Measurements from ENCODE around the gene PRTFDC1. TPM values are rescaled to one million over a fixed set of nuclear protein-coding genes. Genes with fewer than 3 reads are reported as not detected.

PRTFDC1 gene
- polyA plus RNA-seq, 1 donor (not counting 4 experiments of a cell fraction or from before 2014, with no cell fraction given), result 2.2 TPM

DNA sequence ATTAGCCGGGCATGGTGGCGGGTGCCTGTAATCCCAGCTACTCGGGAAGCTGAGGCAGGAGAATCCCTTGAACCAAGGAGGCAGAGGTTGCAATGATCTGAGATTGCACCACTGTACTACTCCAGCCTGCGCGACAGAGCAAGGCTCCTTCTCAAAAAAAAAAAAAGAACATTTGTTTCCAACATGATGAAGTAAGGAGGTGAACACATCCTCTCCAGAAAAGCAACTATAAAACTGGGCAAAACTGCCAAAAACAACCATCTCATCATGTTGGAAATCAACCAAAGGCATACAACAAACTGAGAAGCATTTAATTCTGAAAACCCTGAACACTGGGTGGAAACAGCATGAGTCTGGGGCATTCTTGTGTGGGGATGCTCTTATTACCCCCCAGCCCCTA, 14.3 kb downstream of the PRTFDC1 start:
- Histone ChIP-seq H3K4me2 (ENCODE audit: control insufficient read depth, extremely low read depth, insufficient read depth, low read depth, low read length) (no peak overlapping the region), H3K27me3 (ENCODE audit: control insufficient read depth, extremely low read depth, insufficient read depth, low read length) (no peaks in the 10 kb centered on the region), H2AFZ (ENCODE audit: control insufficient read depth, low read length) (no peak overlapping the region), H3K4me1 (ENCODE audit: control insufficient read depth, extremely low read depth, insufficient read depth, low read length) (no peaks in the 10 kb centered on the region), H3K79me2 (ENCODE audit: control insufficient read depth, insufficient read depth, low read length) (no peaks in the 10 kb centered on the region), H3K36me3 (ENCODE audit: control insufficient read depth in 2 of 2, extremely low read depth in 1 of 2, insufficient read depth in 2 of 2, low read length in 2 of 2) (no peaks in the 10 kb centered on the region), H3K4me3 (ENCODE audit: control insufficient read depth in 2 of 3, extremely low read depth in 1 of 3, insufficient read depth in 2 of 3, low read depth in 1 of 3, low read length in 3 of 3) (no peak overlapping the region), H4K20me1 (ENCODE audit: control insufficient read depth, extremely low read depth, insufficient read depth, low read length) (no peaks in the 10 kb centered on the region), H3K9me1 (ENCODE audit: control insufficient read depth, extremely low read depth, insufficient read depth, low read length) (no peaks in the 10 kb centered on the region), H3K27ac (ENCODE audit: control insufficient read depth, insufficient read depth, low read length) (no peak overlapping the region), H3K9me3 (ENCODE audit: control insufficient read depth, low read depth, low read length) (no peaks in the 10 kb centered on the region), H3K9ac (ENCODE audit: control insufficient read depth, extremely low read depth, insufficient read depth, low read length) (no peak overlapping the region)
- DNase-seq (ENCODE audit: low read depth, low spot score), result no peak
- dilution Hi-C loops (cut with MboI; ENCODE audit: extremely low pct_ligation_motif_present, low sequenced_read_pairs), result no loop called here
- FAIRE-seq, result no peak
- TF ChIP-seq EZH2 (IDR thresholded peaks at IDR 0.05; ENCODE audit: low read length), result no peak
- TF ChIP-seq, protein P1, sequence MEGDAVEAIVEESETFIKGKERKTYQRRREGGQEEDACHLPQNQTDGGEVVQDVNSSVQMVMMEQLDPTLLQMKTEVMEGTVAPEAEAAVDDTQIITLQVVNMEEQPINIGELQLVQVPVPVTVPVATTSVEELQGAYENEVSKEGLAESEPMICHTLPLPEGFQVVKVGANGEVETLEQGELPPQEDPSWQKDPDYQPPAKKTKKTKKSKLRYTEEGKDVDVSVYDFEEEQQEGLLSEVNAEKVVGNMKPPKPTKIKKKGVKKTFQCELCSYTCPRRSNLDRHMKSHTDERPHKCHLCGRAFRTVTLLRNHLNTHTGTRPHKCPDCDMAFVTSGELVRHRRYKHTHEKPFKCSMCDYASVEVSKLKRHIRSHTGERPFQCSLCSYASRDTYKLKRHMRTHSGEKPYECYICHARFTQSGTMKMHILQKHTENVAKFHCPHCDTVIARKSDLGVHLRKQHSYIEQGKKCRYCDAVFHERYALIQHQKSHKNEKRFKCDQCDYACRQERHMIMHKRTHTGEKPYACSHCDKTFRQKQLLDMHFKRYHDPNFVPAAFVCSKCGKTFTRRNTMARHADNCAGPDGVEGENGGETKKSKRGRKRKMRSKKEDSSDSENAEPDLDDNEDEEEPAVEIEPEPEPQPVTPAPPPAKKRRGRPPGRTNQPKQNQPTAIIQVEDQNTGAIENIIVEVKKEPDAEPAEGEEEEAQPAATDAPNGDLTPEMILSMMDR (optimal IDR thresholded peaks at IDR 0.05 in 1 of 3, IDR thresholded peaks at IDR 0.05 in 1 of 3, conservative IDR thresholded peaks at IDR 0.05 in 1 of 3; ENCODE audit: extremely low read depth in 1 of 3, insufficient read depth in 2 of 3, low read length in 3 of 3), result no peak

DNA sequence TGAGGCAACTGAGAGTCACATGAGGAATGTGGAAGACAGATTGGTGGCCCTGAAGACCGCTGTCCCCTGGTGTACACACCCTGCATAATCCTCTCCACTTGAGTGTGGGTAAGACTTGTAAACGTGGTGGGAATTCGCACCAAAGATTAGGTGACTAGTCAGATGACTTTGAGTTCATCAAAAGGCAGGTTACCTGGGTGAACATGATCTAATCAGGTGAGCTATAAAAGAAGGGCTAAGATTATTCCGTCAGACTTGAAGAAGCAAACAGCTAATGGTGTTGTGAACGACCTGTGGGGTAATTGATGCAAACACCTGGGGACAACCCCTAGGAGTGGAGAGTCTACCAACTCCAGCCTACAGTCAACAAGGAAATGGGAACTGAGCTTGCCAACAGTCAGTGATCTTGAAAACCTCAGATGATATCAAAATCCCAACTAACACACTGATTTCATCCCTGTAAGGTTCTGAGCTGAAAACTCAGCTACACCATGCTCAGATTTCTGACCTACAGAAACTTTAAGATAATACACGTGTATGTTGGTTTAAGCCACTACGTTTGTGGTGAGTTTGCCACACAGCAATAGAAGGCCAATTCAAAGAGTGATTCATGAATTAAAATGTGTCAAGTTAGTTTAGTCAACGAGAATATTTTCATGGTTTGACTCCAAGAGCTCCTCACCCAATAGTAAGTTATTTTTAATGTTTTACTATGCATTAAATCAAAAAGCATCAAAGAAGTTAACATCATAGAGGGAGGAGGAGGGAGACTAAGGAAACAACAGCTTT, 16.7 kb downstream of the PRTFDC1 start:
- DNase-seq (ENCODE audit: low read depth, low spot score), result no peak
- FAIRE-seq, result no peak
- H3K27me3 ChIP-seq (ENCODE audit: control insufficient read depth, extremely low read depth, insufficient read depth, low read length), result no peaks in the 10 kb centered on the region
- H4K20me1 ChIP-seq (ENCODE audit: control insufficient read depth, extremely low read depth, insufficient read depth, low read length), result no peaks in the 10 kb centered on the region
- no peaks in the 10 kb centered on the region for H3K79me2 ChIP-seq (ENCODE audit: control insufficient read depth, insufficient read depth, low read length)
- no peak overlapping the region for H3K27ac ChIP-seq (ENCODE audit: control insufficient read depth, insufficient read depth, low read length)
- no peak overlapping the region for H3K9ac ChIP-seq (ENCODE audit: control insufficient read depth, extremely low read depth, insufficient read depth, low read length)
- no peak overlapping the region for H3K4me3 ChIP-seq (ENCODE audit: control insufficient read depth in 2 of 3, extremely low read depth in 1 of 3, insufficient read depth in 2 of 3, low read depth in 1 of 3, low read length in 3 of 3)
- dilution Hi-C loops (cut with MboI; ENCODE audit: extremely low pct_ligation_motif_present, low sequenced_read_pairs), result no loop called here
- no peak for TF ChIP-seq EZH2 (IDR thresholded peaks at IDR 0.05; ENCODE audit: low read length)
- TF ChIP-seq, protein P1 (optimal IDR thresholded peaks at IDR 0.05 in 1 of 3, IDR thresholded peaks at IDR 0.05 in 1 of 3, conservative IDR thresholded peaks at IDR 0.05 in 1 of 3; ENCODE audit: extremely low read depth in 1 of 3, insufficient read depth in 2 of 3, low read length in 3 of 3), result no peak
- no peaks in the 10 kb centered on the region for H3K4me1 ChIP-seq (ENCODE audit: control insufficient read depth, extremely low read depth, insufficient read depth, low read length)
- H3K36me3 ChIP-seq (ENCODE audit: control insufficient read depth in 2 of 2, extremely low read depth in 1 of 2, insufficient read depth in 2 of 2, low read length in 2 of 2), result no peaks in the 10 kb centered on the region
- no peaks in the 10 kb centered on the region for H3K9me1 ChIP-seq (ENCODE audit: control insufficient read depth, extremely low read depth, insufficient read depth, low read length)
- no peak overlapping the region for H3K4me2 ChIP-seq (ENCODE audit: control insufficient read depth, extremely low read depth, insufficient read depth, low read depth, low read length)
- H2AFZ ChIP-seq (ENCODE audit: control insufficient read depth, low read length), result no peak overlapping the region
- H3K9me3 ChIP-seq (ENCODE audit: control insufficient read depth, low read depth, low read length), result no peaks in the 10 kb centered on the region
